Adipocyte (in vitro differentiated cells): ENCODE results near the gene PRLH.

Source experiments
- DNase-seq: peaks from one replicate; pipeline ENCODE4 v3.0.0-alpha.2; 2015; ENCODE audit warnings: low read depth
- H3K27me3 ChIP-seq: replicated peaks from 2 replicates; pipeline ENCODE4 v1.7.0; 2013; ENCODE audit warnings: mild to moderate bottlenecking, low read length, moderate library complexity; ENCODE audit not compliant: control insufficient read depth, insufficient read depth
- H3K36me3 ChIP-seq: 2 replicates; pipeline ENCODE4 v1.7.0; 2013; ENCODE audit warnings: low read length, mild to moderate bottlenecking, moderate library complexity; ENCODE audit not compliant: control insufficient read depth, insufficient read depth, severe bottlenecking
- H3K4me1 ChIP-seq: 2 replicates; pipeline ENCODE4 v1.7.0; 2013; ENCODE audit warnings: mild to moderate bottlenecking, low read length, moderate library complexity; ENCODE audit not compliant: control insufficient read depth, insufficient read depth
- H3K4me3 ChIP-seq: 2 replicates; pipeline ENCODE4 v1.7.0; 2013; ENCODE audit warnings: mild to moderate bottlenecking, low read length, moderate library complexity
- H3K9ac ChIP-seq: 2 replicates; pipeline ENCODE4 v1.7.0; 2013; ENCODE audit warnings: mild to moderate bottlenecking, low read length, moderate library complexity
- H3K9me3 ChIP-seq: 2 replicates; pipeline ENCODE4 v1.7.0; 2013; ENCODE audit warnings: mild to moderate bottlenecking, low read length, moderate library complexity; ENCODE audit not compliant: control insufficient read depth

PRLH gene

DNA sequence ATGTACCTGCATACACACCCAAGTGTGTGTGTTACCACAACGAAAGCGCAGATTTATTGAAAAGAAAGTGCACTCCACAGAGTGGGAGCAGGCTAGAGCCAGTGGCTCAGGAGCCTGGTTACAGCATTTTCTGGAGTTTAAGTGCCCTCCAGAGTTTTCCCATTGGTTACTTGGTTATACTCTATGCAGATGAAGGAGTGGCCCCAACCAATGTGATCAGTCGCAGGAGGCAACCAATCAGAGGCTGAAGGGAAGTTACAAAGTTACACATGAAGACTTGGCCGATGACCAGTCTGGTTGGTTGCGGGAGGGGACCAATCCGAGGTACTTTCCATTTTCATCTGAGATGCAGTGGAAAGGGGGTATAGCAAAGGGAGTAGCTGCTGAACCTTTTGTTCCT is 13.5 kb upstream of the PRLH start:
- H3K36me3 ChIP-seq, result no peaks in the 10 kb centered on the region
- H3K4me3 ChIP-seq, result no peak overlapping the region
- H3K27me3 ChIP-seq, result peaks cover 7% of the 10 kb centered on the region
- peaks cover 15% of the 10 kb centered on the region for H3K9me3 ChIP-seq
- no peak for DNase-seq
- H3K9ac ChIP-seq, result no peak overlapping the region
- H3K4me1 ChIP-seq, result no peaks in the 10 kb centered on the region

DNA sequence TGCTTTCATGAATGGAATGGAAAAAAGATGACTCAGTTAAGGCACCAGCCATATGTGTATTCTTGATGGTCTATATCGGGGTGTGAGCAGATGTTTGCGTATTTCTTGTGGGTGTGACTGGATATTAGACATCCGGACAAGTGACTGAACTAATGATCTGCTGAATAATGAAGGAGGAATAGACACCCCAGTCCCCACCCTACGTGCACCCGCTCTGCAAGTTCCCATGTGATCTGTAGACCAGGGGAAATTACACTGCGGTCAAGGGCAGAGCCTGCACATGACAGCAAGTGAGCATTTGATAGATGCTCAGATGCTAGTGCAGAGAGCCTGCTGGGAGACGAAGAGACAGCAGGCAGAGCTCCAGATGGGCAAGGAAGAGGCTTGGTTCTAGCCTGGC is 12.4 kb upstream of the PRLH start:
- H3K4me3 ChIP-seq, result no peak overlapping the region
- DNase-seq, result no peak

DNA sequence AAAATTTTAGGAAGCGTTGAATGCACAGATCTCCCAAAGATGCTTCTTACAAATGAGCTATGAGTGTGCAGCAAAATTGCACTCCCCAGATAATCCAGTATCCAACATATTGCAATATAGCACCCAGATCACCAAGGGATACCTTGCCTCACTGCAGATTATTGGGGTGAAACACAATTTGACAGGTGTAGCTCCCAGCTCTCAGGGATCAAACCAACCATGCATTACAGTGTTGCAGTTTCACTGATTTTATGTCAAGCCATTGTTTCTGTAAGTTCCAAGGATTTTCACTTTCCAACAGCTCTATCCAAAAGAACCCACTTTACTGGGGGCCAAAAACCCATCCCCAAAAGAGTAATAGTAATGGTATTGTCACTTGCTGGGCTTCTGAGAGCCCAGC is 10.8 kb upstream of the PRLH start:
- Histone ChIP-seq H3K9me3 (peaks cover 15% of the 10 kb centered on the region), H3K4me3 (no peak overlapping the region), H3K36me3 (no peaks in the 10 kb centered on the region), H3K27me3 (no peaks in the 10 kb centered on the region), H3K9ac (no peak overlapping the region), H3K4me1 (peaks cover 12% of the 10 kb centered on the region)
- no peak for DNase-seq

More for the DNA sequence above, 12.4 kb upstream of the PRLH start:
- peaks cover 7% of the 10 kb centered on the region for H3K27me3 ChIP-seq
- H3K4me1 ChIP-seq, result peaks cover 3% of the 10 kb centered on the region
- H3K36me3 ChIP-seq, result no peaks in the 10 kb centered on the region
- H3K9ac ChIP-seq, result no peak overlapping the region
- H3K9me3 ChIP-seq, result peaks cover 15% of the 10 kb centered on the region

DNA sequence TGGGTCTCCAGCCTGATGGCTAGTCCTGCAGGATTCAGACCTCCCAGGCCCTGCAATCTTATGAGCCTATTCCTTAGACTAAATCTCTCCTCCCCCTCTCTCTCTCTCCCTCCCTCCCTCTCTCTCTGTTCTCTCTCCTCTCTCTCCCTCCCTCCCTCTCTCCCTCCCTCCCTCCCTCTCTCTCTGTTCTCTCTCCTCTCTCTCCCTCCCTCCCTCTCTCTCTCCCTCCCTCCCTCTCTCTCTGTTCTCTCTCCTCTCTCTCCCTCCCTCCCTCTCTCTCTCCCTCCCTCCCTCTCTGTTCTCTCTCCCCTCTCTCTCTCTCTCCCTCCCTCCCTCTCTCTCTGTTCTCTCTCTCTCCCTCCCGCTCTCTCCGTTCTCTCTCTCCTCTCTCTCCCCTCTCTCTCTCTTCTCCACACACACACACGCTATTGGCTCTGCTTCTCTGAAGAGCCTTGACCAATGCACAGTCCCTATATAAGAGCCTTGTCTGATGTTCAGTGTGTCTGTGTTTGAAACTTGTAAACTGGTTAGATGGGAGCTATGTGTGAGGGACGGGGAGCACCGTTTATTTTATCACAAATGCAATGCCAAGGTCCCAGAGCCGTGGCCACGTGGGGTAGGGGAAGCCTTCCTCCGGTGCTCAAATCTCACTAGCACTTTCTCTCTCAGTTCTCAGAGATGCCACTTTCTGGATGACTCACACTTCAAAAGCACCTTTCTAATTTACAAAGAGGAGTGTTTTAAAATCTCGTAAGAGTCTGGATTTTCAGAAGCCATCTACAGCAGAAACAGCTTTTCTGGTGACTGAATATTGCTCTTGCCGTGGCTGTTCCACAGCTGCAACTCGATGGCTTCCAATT is 9.4 kb upstream of the PRLH start:
- Histone ChIP-seq H3K4me3 (no peak overlapping the region), H3K36me3 (no peaks in the 10 kb centered on the region), H3K9me3 (peaks cover 15% of the 10 kb centered on the region), H3K27me3 (no peaks in the 10 kb centered on the region), H3K9ac (no peak overlapping the region), H3K4me1 (peaks cover 12% of the 10 kb centered on the region)
- DNase-seq, result no peak

DNA sequence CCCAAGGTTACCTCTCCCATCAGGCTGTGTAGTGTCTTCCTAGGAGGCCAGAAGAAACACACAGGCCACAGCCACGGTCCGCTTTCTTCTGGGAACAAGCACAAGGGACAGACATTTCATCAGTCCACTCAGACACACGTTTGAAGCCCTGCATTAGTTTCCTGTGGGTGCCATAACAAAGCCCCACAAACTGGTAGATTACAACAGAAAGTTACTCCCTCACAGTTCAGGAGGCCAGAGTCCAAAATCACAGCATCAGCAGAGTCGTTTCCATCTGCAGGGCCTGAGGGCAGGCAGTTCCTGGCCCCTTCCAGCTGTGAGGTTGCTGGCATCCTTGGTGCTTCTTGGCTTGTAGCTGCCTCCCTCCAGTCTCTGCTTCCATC is 8.8 kb upstream of the PRLH start:
- Histone ChIP-seq H3K4me3 (no peak overlapping the region), H3K9ac (no peak overlapping the region), H3K9me3 (peaks cover 15% of the 10 kb centered on the region), H3K27me3 (no peaks in the 10 kb centered on the region), H3K4me1 (peaks cover 12% of the 10 kb centered on the region), H3K36me3 (no peaks in the 10 kb centered on the region)
- no peak for DNase-seq

DNA sequence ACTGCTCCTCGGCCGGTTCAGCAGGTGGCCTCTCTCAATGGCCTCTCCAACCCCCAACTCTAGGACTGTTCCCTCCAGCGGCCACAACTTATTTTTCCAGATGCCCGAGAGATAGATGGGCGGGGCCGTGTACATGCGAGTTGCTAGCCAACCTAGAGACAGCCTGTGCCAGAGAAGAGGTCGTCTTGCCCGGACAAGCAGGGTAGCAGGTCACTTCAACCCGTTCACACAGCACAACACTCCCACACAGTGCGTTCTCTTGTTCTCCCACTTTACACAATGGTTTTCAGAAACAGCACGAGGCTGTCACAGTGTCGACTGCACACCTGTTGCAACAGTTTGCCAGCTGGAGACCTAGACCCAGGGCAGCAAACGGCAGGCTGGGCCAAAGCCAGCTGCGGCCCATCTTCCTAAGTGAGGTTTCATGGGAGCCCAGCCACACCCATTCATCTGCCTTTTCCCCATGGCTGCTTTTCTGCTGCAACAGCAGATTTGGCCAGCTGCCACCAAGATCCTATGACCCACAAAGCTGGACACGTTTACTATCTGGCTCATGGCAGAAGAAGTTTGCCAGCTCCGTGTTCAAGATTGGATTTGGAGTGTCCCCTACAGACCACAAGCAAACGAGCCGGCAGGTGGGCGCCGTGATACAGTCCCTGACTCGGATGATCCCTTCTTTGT is 7.3 kb upstream of the PRLH start:
- H3K27me3 ChIP-seq, result peaks cover 10% of the 10 kb centered on the region
- no peak overlapping the region for H3K9ac ChIP-seq
- DNase-seq, result peak; percentile 23

DNA sequence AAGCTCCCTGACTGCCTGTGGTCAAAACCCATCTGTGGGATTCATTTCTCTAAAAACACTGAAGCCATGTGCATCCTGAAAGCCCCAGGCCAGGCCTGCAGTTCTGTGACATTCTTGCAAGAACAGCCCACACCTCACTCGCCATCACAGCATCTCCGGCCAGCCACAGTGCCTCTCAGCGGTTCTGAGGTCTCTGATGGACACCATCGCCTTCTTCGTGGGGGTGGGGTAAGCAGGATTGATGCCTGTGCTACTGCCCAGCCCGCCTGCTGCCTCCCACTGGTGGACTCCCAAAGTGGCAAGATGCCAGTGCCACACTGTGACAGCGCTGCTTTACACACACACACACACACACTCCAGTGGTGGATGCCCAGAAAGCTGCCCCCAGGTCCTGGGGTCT is 5.2 kb upstream of the PRLH start:
- Histone ChIP-seq H3K36me3 (no peaks in the 10 kb centered on the region), H3K27me3 (peaks cover 19% of the 10 kb centered on the region), H3K9me3 (peaks cover 3% of the 10 kb centered on the region), H3K9ac (no peak overlapping the region), H3K4me1 (peaks cover 12% of the 10 kb centered on the region), H3K4me3 (no peak overlapping the region)
- DNase-seq, result no peak

More for the DNA sequence above, 7.3 kb upstream of the PRLH start:
- no peak overlapping the region for H3K4me3 ChIP-seq
- H3K9me3 ChIP-seq, result peaks cover 15% of the 10 kb centered on the region
- H3K36me3 ChIP-seq, result no peaks in the 10 kb centered on the region
- peaks cover 12% of the 10 kb centered on the region for H3K4me1 ChIP-seq

DNA sequence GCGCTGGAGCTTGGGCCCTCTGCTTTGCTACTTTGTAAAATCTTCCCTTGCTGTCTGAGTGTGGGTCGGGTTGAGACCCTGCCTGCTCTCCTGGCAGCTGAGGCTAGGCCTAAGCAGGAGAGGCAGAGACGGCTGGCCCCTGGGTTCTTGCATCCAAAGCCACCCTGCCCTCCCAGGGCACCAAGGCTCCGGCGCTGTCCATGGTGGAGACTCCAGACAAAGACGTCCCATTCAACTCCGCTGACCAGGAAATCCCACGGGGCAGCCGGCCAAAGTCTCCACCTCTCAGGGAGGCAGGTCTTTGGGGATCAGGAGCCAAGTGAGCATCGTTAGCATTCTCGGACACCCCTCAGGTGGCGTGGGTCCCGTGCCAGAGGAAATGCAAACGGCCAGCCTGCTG is 2.6 kb upstream of the PRLH start:
- DNase-seq, result peak; percentile 48
- peaks cover 31% of the 10 kb centered on the region for H3K27me3 ChIP-seq
- H3K36me3 ChIP-seq, result no peaks in the 10 kb centered on the region
- no peak overlapping the region for H3K9ac ChIP-seq
- peaks cover 10% of the 10 kb centered on the region for H3K4me1 ChIP-seq
- H3K9me3 ChIP-seq, result no peaks in the 10 kb centered on the region
- H3K4me3 ChIP-seq, result no peak overlapping the region

DNA sequence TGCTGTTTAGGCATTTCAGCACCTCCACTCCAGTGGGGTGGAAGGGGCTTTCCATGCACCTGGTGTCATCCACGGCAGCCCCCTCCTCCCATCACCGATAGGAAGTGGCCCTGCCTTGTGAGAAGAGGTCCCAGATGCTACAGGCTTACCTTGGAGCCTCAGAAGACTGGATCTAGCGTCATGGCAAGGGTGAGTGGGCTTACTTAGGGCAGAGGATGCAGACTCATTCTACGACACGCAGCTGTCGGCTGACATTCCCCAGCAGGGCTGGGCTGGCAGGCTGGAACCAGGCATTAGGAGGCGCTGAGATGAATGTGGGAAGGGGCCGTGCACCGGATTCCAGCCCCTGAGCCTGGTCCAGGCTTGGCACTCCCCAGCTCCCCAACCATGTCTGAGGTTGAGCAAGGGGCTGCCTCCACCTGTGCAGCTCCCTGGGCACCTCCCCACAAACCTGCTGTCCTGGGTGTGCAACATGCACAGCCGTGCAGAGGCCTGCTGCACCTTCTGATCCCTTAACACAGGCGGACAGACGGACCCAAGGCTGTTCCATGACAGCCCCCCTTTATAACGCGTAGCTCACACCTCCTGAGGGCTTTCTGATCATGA is 1.7 kb upstream of the PRLH start:
- peaks cover 2% of the 10 kb centered on the region for H3K4me1 ChIP-seq
- H3K36me3 ChIP-seq, result no peaks in the 10 kb centered on the region
- no peak overlapping the region for H3K9ac ChIP-seq
- no peaks in the 10 kb centered on the region for H3K9me3 ChIP-seq
- no peak for DNase-seq
- H3K4me3 ChIP-seq, result no peak overlapping the region
- peaks cover 31% of the 10 kb centered on the region for H3K27me3 ChIP-seq

DNA sequence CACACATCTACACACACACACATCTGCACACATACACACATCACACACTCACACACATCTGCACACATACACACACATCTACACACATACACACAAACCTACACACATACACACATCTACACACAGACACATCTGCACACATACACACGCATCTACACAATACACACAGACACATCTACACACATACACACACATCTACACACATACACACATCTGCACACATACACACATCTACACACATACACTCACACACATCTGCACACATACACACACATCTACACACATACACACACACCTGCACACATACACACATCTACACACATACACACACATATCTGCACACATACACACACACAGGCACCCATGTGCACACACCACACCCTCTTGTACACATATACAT is 400 bp upstream of the PRLH start:
- no peak overlapping the region for H3K4me3 ChIP-seq
- no peak for DNase-seq
- peaks cover 31% of the 10 kb centered on the region for H3K27me3 ChIP-seq
- H3K36me3 ChIP-seq, result no peaks in the 10 kb centered on the region
- H3K4me1 ChIP-seq, result no peaks in the 10 kb centered on the region
- no peak overlapping the region for H3K9ac ChIP-seq
- H3K9me3 ChIP-seq, result no peaks in the 10 kb centered on the region

DNA sequence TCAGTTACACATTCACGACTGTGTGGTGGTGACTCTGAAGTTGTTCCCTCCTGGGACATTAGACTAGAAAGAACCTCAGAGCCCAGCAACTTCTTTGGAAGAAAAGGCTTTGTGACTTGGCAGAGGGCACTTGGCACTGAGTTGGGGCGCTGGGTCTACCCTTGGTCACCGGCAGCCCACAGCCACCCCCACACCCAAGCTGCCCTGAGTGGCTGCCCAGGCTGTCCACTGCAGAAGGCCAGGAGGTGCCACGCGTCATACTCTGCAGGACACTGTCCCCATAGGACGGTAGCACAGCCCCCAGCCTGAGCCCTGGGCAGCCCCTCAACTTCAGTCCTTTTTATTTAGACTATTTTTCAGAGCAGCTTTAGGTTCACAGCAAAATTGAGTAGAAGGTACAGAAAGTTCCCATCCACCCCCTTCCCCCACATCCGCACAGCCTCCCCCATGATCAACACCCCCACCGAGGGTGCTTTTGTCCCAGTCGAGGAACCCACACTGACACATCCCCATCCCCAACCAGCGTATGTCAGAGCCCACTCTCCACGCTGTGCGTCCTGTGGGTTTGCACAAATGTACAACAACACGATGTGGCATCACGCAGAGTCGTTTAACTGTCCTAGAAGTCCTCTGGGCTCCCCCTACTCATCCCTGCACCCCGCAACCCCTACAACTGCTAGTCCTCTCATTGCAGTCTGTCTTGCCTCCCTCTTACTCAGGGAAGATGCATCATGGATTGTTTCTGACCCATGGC is 1.1 kb downstream of the PRLH start:
- Histone ChIP-seq H3K9ac (no peak overlapping the region), H3K4me3 (no peak overlapping the region), H3K4me1 (peaks cover 4% of the 10 kb centered on the region), H3K9me3 (no peaks in the 10 kb centered on the region), H3K36me3 (no peaks in the 10 kb centered on the region), H3K27me3 (peaks cover 31% of the 10 kb centered on the region)
- no peak for DNase-seq
